ENCODE measurements around the gene IQCH.

IQCH gene

GRCh38 chr15:67458331-67459029 lies 203.9 kb downstream of the IQCH start:
- no peak for DNase-seq

- DNase-seq: no peak
Observed at GRCh38 chr15:67460521-67460920, 205.9 kb downstream of the IQCH start.

- no peak for DNase-seq
Observed at GRCh38 chr15:67461735-67462134, 207.1 kb downstream of the IQCH start.

GRCh38 chr15:67462875-67463274 lies 208.3 kb downstream of the IQCH start:
- DNase-seq: no peak

GRCh38 chr15:67463488-67463887 lies 208.9 kb downstream of the IQCH start:
- no peak for DNase-seq

GRCh38 chr15:67465196-67465952 lies 210.8 kb downstream of the IQCH start:
- DNase-seq: no peak

- no peak for DNase-seq
Observed at GRCh38 chr15:67468416-67468815, 213.8 kb downstream of the IQCH start.

GRCh38 chr15:67469680-67470079 lies 215.1 kb downstream of the IQCH start:
- no peak for DNase-seq

- no peak for DNase-seq
Observed at GRCh38 chr15:67472957-67473356, 218.4 kb downstream of the IQCH start.

GRCh38 chr15:67474405-67475110 lies 220.0 kb downstream of the IQCH start:
- DNase-seq: no peak

- no peak for DNase-seq
Observed at GRCh38 chr15:67479781-67480505, 225.4 kb downstream of the IQCH start.

GRCh38 chr15:67480741-67481140 lies 226.2 kb downstream of the IQCH start:
- no peak for DNase-seq

- DNase-seq: no peak
Observed at GRCh38 chr15:67481680-67482079, 227.1 kb downstream of the IQCH start.

GRCh38 chr15:67495585-67495984 lies 241.0 kb downstream of the IQCH start:
- no peak for DNase-seq

GRCh38 chr15:67501177-67501835 lies 246.7 kb downstream of the IQCH start:
- DNase-seq: no peak

- DNase-seq: no peak
Observed at GRCh38 chr15:67501836-67502461, 247.4 kb downstream of the IQCH start.

GRCh38 chr15:67504056-67504455 lies 249.5 kb downstream of the IQCH start:
- no peak for DNase-seq

GRCh38 chr15:67504796-67505195 lies 250.2 kb downstream of the IQCH start:
- DNase-seq: no peak

- no peak for DNase-seq
Observed at GRCh38 chr15:67505675-67506572, 251.3 kb downstream of the IQCH start.

- no peak for DNase-seq
Observed at GRCh38 chr15:67506775-67507747, 252.5 kb downstream of the IQCH start.
